Calu3 (cell line): Measurements from ENCODE around the gene OGFOD1. TPM values are rescaled to one million over a fixed set of nuclear protein-coding genes. Genes with fewer than 3 reads are reported as not detected.

Experiments used
- BruUV-seq: library from RNA; stranded (reverse); fragments of 400-500 nt; replicated peaks from 2 replicates; lab custom pipeline; 2021; lab: Mats Ljungman, UMichigan
- CTCF ChIA-PET: fragments of 300-600 bp; sonication (Branson Sonifier 250); formaldehyde crosslinking; loops from one replicate; lab custom pipeline; 2022; ENCODE audit warnings: antibody characterized with exemption; lab: Charles Lee
- DNase-seq: peaks from one replicate; pipeline ENCODE4 v3.0.0; 2022
- H3K27ac Mint-ChIP-seq: one replicate; pipeline ENCODE4 v1.8.0; 2022; ENCODE audit warnings: mixed read lengths; ENCODE audit not compliant: unreplicated experiment
- H3K27me3 Mint-ChIP-seq: one replicate; pipeline ENCODE4 v1.8.0; 2022; ENCODE audit warnings: mixed read lengths; ENCODE audit not compliant: unreplicated experiment
- H3K36me3 Mint-ChIP-seq: one replicate; pipeline ENCODE4 v1.8.0; 2022; ENCODE audit warnings: mild to moderate bottlenecking, moderate library complexity, mixed read lengths; ENCODE audit not compliant: insufficient read depth, unreplicated experiment
- H3K4me1 Mint-ChIP-seq: one replicate; pipeline ENCODE4 v1.8.0; 2022; ENCODE audit warnings: mild to moderate bottlenecking, low read depth, mixed read lengths; ENCODE audit not compliant: unreplicated experiment
- H3K4me3 Mint-ChIP-seq: one replicate; pipeline ENCODE4 v1.8.0; 2022; ENCODE audit warnings: mild to moderate bottlenecking, low read depth, moderate library complexity, mixed read lengths; ENCODE audit not compliant: unreplicated experiment
- H3K9me3 Mint-ChIP-seq: one replicate; pipeline ENCODE4 v1.8.0; 2022; ENCODE audit warnings: low read depth, mixed read lengths; ENCODE audit not compliant: unreplicated experiment
- CTCF ChIP-seq: fragments of 200-600 bp; IDR thresholded peaks from one replicate; pipeline ENCODE4 v1.8.0; 2022; ENCODE audit warnings: antibody characterized with exemption; ENCODE audit not compliant: unreplicated experiment
- intact Hi-C: fragments of 100-400 bp; cut with micrococcal nuclease; formaldehyde crosslinking; loops from one replicate; pipeline ENCODE4 v1.10.0; 2022; ENCODE audit not compliant: unreplicated experiment
- total RNA-seq: library from RNA; stranded (reverse); gene quantifications from 2 replicates; pipeline ENCODE4 v1.2.3, GENCODE V29; 2022

OGFOD1 gene
- total RNA-seq, 1 experiment from 2014 or later: 60.6 TPM

GRCh38 chr16:56493815-56494214 is 42.5 kb downstream of the OGFOD1 start:
- Mint-ChIP-seq H3K4me1 (no peaks in the 10 kb centered on the region), H3K27me3 (no peaks in the 10 kb centered on the region), H3K36me3 (peaks cover 6% of the 10 kb centered on the region), H3K27ac (no peak overlapping the region), H3K9me3 (no peaks in the 10 kb centered on the region), H3K4me3 (no peak overlapping the region)
- no peak for TF ChIP-seq CTCF
- no TSS peak for BruUV-seq
- DNase-seq: no peak
- intact Hi-C loops: no loop called here
- CTCF ChIA-PET: interaction anchor here (0.6 kb wide), 1 partner anchor 37 kb away, joined by 3 read pairs; no protein-coding TSS in a partner anchor

GRCh38 chr16:56505181-56505580 is 53.8 kb downstream of the OGFOD1 start:
- no peak for DNase-seq
- Mint-ChIP-seq H3K4me3 (no peak overlapping the region), H3K27ac (no peak overlapping the region), H3K27me3 (no peaks in the 10 kb centered on the region), H3K36me3 (peaks cover 8% of the 10 kb centered on the region), H3K9me3 (no peaks in the 10 kb centered on the region), H3K4me1 (no peaks in the 10 kb centered on the region)
- BruUV-seq: no TSS peak
- CTCF ChIA-PET: interaction anchor here (0.6 kb wide), 1 partner anchor 29 kb away, joined by 6 read pairs; no protein-coding TSS in a partner anchor
- TF ChIP-seq CTCF: no peak
- intact Hi-C loops: no loop called here

DNA sequence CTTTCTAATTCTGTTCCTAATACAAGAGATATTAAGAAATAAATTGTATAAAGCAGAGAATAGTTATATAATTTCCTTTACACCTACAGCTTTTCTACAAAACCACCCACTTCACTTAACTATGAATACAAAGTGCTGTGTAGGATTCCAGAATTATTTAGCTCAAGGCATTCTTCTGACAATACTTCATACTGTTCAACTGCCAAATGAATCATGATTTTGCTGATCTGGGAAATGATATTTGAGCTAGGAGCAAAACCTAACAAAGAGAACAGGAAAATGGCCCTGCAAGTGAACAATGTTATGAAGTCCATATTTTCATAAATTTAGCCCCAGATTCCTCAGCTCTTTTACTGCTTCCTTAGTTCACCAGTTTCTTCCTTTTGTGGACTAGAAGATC is 55.6 kb downstream of the OGFOD1 start:
- intact Hi-C loops: no loop called here

GRCh38 chr16:56510544-56510943 is 59.2 kb downstream of the OGFOD1 start:
- Mint-ChIP-seq H3K9me3 (no peaks in the 10 kb centered on the region), H3K27me3 (no peaks in the 10 kb centered on the region), H3K4me1 (peaks cover 7% of the 10 kb centered on the region), H3K36me3 (no peaks in the 10 kb centered on the region), H3K4me3 (no peak overlapping the region), H3K27ac (no peak overlapping the region)
- DNase-seq: no peak
- TF ChIP-seq CTCF: no peak
- CTCF ChIA-PET: no interaction called here
- intact Hi-C loops: loop anchor here (10.0 kb wide), 1 partner anchor 274 kb away; no protein-coding TSS in a partner anchor
- no TSS peak for BruUV-seq

More for the DNA sequence above, 55.6 kb downstream of the OGFOD1 start:
- Mint-ChIP-seq H3K36me3 (peaks cover 6% of the 10 kb centered on the region), H3K9me3 (no peaks in the 10 kb centered on the region), H3K4me3 (no peak overlapping the region), H3K4me1 (no peaks in the 10 kb centered on the region), H3K27me3 (no peaks in the 10 kb centered on the region), H3K27ac (no peak overlapping the region)
- BruUV-seq: no TSS peak
- TF ChIP-seq CTCF: no peak
- DNase-seq: no peak
- CTCF ChIA-PET: no interaction called here
